Fibroblast of skin of left quadriceps (primary cell): ENCODE data around the gene CYP3A5.

Experiments
- DNase-seq, 2 experiments: peaks; one replicate each; pipeline ENCODE4 v3.0.0-alpha.2; 2013; ENCODE audit warnings: low read depth in 2 of 2

CYP3A5 gene

DNA sequence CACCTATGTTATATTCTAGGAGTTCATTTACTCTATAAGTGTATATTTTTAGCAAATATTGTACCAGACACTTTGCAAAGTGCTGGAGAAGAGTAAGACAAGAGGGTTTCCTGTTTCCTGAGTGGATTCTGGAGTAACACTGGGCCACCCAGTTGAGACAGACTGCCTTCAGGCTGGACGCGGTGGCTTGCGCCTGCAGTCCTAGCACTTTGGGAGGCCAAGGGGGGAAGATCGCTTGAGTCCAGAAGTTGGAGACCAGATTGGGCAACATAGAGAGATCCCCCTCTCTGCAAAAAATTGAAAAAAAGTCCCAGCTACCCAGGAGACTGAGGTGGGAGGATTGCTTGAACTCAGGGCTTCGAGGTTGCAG, 63.8 kb downstream of the CYP3A5 start:
- no peak for DNase-seq

DNA sequence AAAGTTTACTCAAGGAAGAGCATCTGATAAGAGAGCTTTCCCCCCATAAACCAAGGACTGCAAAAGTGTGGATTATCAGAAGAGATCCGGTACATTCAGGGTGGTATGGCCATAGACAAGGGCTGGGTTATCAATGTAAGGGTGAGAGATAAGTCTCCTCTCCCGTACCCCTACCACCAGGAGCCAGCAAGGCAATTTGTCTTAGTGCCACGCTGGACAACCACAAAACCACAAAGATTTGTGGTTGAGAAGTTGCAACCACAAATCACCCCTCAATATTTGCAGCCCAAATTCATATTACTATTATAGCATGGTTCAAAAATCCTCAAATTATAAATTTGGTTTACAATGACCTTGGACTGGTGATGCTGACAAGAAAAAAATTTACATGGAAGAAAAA, 65.3 kb downstream of the CYP3A5 start:
- DNase-seq, result no peak

DNA sequence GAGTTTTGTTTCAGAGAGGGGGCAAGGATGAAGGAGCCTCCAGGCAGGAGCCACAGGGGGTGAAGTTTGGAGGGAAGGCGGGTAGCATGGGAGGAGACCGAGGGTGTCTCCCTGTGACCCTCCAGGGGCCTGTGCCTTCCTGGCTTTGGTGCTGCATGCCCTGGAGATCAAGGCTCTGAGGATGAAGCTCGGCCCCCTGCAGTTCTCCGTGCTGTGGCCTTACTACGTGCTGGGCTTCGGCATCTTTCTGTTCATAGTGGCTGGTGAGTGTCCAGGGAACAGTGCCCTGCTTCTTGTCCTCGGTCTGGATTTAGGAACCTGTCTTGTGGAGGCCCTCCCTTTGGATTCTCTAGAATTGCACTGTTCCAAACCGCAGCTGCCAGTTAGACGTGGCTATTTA, 72.2 kb downstream of the CYP3A5 start:
- no peak for DNase-seq

DNA sequence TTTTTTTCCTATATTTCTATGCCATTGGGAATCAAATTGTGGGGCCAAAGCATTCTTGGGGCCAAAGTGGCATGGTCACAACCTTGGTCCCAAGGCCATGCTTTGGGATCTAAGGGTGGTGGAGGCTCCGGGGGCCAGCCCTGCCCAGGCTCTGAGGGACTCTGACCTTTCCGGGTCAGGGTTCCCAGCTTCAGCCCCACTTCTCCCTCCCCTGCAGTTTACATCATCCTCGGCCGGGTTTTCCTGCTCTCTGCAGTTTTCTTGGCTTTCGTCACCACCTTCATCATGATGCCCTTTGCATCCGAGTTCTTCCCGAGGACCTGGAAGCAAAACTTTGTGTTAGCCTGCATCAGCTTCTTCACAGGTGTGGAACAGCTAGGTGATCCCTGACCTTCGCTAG, 73.3 kb downstream of the CYP3A5 start:
- DNase-seq, result no peak

DNA sequence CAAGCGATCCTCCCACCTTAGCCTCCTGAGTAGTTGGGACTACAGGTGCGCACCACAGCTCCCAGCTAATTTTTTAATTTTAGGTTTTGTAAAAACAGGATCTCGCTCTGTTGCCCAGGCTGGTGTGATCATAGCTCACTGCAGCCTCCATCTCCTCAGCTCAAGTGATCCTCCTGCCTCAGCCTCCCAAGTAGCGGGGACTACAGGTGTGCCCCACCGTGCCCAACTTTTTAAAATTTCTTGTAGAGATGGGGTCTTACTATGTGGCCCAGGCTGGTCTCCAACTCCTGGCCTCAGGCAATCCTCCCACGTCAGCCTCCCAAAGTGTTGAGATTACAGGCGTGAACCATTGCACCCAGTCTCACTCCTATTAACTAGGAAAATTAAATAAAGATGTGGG, 74.3 kb downstream of the CYP3A5 start:
- no peak for DNase-seq

DNA sequence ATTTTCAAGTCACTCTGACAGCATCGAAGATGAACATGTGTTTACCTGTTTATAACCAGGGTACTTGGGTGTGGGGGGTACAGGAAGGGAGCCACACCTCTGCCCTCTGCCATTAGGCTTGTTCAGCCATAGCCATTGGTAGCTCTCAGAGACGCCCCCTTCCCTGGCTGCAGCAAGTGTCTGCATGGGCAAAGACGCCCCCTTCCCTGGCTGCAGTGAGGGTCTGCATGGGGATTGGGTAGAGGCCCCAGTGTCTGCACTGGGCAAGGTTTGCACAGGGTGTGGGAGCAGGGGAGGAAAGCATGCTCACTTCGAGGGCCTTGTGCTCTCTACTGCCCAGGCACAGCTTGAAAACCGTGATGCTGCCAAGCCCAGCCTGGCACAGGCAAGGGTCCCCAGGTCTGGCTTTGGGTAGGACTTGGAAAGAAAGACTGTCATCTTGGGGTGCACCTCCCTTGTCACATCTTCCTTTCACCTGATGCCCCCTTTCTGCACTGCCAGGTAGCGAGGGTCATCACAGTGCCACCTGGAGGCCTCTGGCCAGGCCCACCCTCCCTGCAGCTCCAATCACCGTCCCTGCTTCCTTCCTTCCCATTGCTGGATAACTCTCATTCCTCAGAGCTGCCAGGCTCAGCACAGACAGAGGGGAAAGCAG, 78.0 kb downstream of the CYP3A5 start:
- no peak for DNase-seq

DNA sequence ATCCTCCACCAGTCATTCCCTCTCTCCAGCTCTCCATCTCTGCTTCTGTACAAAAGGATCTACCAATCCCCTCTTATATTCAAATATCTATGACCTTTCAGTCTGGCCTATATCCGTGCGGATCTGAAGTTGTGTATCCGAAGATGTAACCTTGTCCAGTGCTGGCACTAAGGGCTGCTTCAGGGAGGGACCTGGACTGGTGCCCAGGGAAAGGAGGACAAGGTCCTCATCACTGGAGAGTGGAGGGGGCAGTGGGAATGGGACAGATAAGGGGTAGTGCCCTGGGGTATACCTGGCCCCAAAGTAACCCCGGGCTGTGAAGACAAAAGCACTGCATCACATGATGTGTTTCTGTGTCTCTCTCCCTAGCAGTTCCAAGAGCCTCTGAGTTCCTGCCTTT, 80.0 kb downstream of the CYP3A5 start:
- DNase-seq, result no peak
